Activated CD4-positive, alpha-beta T cell treated with anti-CD3 and anti-CD28 coated beads, Interleukin-2, amount 10 ng/mL, durations not matched to agents 7 days and 5 days (primary cell): ENCODE measurements around the gene TPP2. TPM values are rescaled to one million over a fixed set of nuclear protein-coding genes. Genes with fewer than 3 reads are reported as not detected.
A peak's percentile ranks its signal among the peaks of the same experiment; 100 is the strongest.

ENCODE experiments used
- CTCF ChIA-PET: fragments of 350-600 bp; sonication (Branson Sonifier 250); formaldehyde crosslinking; loops from one replicate; lab custom pipeline; 2021; ENCODE audit warnings: antibody characterized with exemption; lab: Charles Lee
- POLR2A ChIA-PET: fragments of 350-600 bp; sonication (Branson Sonifier 250); formaldehyde crosslinking; loops from one replicate; lab custom pipeline; 2021; ENCODE audit warnings: antibody characterized with exemption; lab: Charles Lee
- DNase-seq: peaks from one replicate; pipeline ENCODE4 v3.0.0-alpha.2; 2020
- H3K27ac Mint-ChIP-seq: one replicate; pipeline ENCODE4 v1.8.0; 2021; ENCODE audit warnings: mild to moderate bottlenecking, moderate library complexity, mixed read lengths
- H3K27me3 Mint-ChIP-seq: one replicate; pipeline ENCODE4 v1.8.0; 2021; ENCODE audit warnings: mixed read lengths
- H3K36me3 Mint-ChIP-seq: one replicate; pipeline ENCODE4 v1.8.0; 2021; ENCODE audit warnings: low read depth, mixed read lengths
- H3K4me1 Mint-ChIP-seq: one replicate; pipeline ENCODE4 v1.8.0; 2021; ENCODE audit warnings: mixed read lengths
- H3K4me3 Mint-ChIP-seq: one replicate; pipeline ENCODE4 v1.8.0; 2021; ENCODE audit warnings: mild to moderate bottlenecking, moderate library complexity, mixed read lengths
- H3K9me3 Mint-ChIP-seq: one replicate; pipeline ENCODE4 v1.8.0; 2021; ENCODE audit warnings: mixed read lengths
- total RNA-seq, 2 experiments: library from RNA; stranded (reverse); gene quantifications; one replicate each; pipeline ENCODE4 v1.2.3, GENCODE V29; 2021

The TPP2 gene
- total RNA-seq, 2 experiments from 2014 or later, result 95.9 to 115 TPM

DNA sequence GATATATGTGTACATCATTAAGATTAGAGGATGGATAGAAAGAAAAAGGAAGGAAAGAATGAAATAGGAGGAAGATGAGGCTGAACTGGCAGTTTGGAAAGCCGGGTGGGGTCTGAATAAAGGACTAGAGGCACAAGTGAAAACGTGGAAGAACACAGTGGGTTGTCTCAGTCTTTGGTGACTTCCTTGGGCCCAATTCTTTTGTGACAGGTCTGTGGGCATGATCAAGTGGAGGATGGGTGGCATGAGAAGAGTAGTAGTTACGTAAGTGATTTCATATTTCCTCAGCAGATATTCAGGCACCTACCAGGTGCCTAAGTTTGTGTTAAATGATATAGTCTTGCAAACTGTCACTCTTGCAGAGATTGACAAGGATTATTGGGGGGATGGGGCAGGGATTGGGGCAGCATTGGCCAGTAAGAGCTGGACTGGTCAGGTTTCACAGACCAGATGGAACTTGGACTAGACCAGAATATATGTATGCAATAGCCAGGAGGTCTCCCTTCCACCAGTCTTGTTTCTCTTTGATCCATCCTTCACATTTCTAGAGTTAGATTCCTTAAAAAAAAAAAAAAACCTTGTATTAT, 2.7 kb downstream of the TPP2 start:
- ChIA-PET CTCF (no interaction called here), POLR2A (no interaction called here)
- peak overlapping the region; percentile 95 for H3K4me3 Mint-ChIP-seq
- DNase-seq, result peak; percentile 25
- H3K27me3 Mint-ChIP-seq, result no peaks in the 10 kb centered on the region
- H3K9me3 Mint-ChIP-seq, result no peaks in the 10 kb centered on the region
- H3K4me1 Mint-ChIP-seq, result peaks cover 71% of the 10 kb centered on the region
- H3K36me3 Mint-ChIP-seq, result peaks cover 61% of the 10 kb centered on the region
- H3K27ac Mint-ChIP-seq, result peak overlapping the region; percentile 4

DNA sequence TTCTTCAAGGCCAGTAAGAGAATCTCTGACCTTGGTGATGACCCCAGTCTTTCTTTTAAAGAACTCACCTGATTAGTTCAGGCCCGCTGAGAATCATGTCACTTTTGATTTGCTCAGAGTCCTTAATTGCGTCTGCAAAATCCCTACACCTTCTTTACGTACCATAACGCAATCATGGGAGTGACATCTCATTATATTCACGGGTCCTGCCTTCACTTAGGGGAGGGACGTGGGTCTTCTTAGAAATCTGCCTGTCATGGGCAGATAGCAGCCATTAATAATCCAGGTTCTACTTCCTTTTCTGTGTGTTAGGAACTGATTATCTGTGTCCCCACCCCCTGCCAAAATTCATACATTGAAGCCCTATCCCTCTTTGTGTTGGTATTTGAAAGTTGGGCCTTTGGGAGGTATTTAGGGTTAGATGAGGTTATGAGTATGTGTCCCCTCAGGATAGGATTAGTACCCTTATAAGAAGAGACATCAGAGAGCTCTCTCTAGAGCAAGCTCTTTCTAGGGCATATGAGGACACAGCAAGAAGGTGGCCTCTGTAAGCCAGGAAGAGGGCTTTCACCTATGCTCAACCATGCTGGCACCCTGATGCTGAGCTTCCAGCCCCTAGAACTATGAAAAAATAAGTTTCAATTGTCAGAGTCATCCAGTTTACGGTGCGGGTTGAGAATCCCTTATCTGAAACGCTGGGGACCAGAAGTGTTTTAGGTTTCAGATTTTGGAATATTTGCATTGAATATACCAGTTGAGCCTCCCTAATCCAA, 9.9 kb downstream of the TPP2 start:
- no peak overlapping the region for H3K4me3 Mint-ChIP-seq
- peaks cover 66% of the 10 kb centered on the region for H3K4me1 Mint-ChIP-seq
- POLR2A ChIA-PET, result no interaction called here
- no peaks in the 10 kb centered on the region for H3K27me3 Mint-ChIP-seq
- DNase-seq, result no peak
- H3K27ac Mint-ChIP-seq, result no peak overlapping the region
- peaks cover 80% of the 10 kb centered on the region for H3K36me3 Mint-ChIP-seq
- CTCF ChIA-PET, result interaction anchor here (0.9 to 2.8 kb wide), 6 partner anchors 10 to 193 kb away, joined by 3 to 20 read pairs (median 3); partner anchors contain the start of genes BIVM, POGLUT2 and TPP2
- H3K9me3 Mint-ChIP-seq, result no peaks in the 10 kb centered on the region

DNA sequence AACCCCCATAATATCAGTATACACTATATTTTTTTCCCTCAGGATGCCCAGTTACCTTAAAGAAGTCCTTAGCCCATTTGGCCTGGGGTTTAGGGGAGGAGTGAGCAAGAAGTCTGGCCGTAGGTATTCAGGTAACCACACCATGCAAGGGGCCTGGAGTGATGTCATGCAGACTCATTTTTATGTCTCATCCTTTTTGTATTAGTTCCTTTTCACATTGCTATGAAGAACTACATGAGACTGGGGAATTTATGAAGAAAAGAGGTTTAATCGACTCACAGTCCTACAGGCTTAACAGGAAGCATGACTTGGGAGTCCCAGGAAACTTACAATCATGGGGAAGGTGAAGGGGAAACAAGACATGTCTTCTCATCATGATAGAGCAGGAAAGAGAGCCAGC, 12.2 kb downstream of the TPP2 start:
- Mint-ChIP-seq H3K9me3 (no peaks in the 10 kb centered on the region), H3K4me3 (no peak overlapping the region), H3K36me3 (peaks cover 66% of the 10 kb centered on the region), H3K27ac (peak overlapping the region; percentile 86), H3K27me3 (no peaks in the 10 kb centered on the region), H3K4me1 (peaks cover 60% of the 10 kb centered on the region)
- DNase-seq, result no peak
- ChIA-PET POLR2A (no interaction called here), CTCF (interaction anchor here (0.7 kb wide), 1 partner anchor 205 kb away, joined by 3 read pairs; no protein-coding TSS in a partner anchor)

DNA sequence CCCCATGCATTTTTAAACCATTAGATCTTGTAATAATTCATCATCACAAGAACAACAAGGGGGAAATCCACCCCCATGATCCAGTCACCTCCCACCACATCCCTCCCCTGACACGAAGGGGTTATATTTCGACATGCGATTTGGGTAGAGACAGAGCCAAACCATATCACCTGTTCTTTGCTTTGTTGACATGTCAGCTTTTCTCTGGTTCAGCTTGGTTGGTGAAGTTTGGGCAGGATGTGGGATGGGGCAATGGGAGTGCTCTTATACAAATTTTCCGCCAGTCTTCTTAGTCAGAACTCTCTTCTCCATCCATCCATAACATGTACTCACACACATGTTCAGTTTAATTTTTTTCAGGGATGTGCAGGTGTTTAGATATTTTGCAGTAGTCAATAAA, 12.9 kb downstream of the TPP2 start:
- no peaks in the 10 kb centered on the region for H3K9me3 Mint-ChIP-seq
- no peaks in the 10 kb centered on the region for H3K27me3 Mint-ChIP-seq
- POLR2A ChIA-PET, result no interaction called here
- peaks cover 52% of the 10 kb centered on the region for H3K4me1 Mint-ChIP-seq
- peaks cover 64% of the 10 kb centered on the region for H3K36me3 Mint-ChIP-seq
- peak; percentile 37 for DNase-seq
- CTCF ChIA-PET, result no interaction called here
- no peak overlapping the region for H3K4me3 Mint-ChIP-seq
- peak overlapping the region; percentile 68 for H3K27ac Mint-ChIP-seq

DNA sequence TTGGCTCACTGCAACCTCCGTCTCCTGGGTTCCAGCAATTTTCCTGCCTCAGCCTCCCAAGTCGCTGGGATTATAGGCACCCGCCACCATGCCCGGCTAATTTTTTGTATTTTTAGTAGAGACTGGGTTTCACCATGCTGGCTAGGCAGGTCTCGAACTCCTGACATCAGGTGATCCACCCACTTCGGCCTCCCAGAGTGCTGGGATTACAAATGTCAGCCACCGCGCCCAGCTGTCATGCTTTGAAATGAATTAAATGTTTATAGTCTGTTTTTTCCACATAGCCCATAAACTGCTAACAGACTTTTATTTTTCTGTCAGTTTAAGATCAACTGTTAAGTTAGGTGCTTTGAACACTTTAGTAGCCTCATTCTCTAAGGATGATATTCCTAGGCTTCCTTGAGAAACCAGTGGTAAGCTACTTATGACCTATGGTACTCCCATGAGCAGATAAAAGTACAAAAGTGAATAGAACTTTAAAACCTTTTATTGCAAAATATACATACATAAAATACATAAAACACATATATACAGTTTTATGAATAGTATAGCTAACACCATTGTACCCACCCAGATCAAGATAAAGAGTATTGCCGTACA, 13.6 kb downstream of the TPP2 start:
- Mint-ChIP-seq H3K27me3 (no peaks in the 10 kb centered on the region), H3K36me3 (peaks cover 60% of the 10 kb centered on the region), H3K9me3 (no peaks in the 10 kb centered on the region), H3K27ac (no peak overlapping the region), H3K4me1 (peaks cover 45% of the 10 kb centered on the region), H3K4me3 (no peak overlapping the region)
- DNase-seq, result no peak
- ChIA-PET CTCF (interaction anchor here (0.5 to 0.6 kb wide), 2 partner anchors 13 to 21 kb away, joined by 3 read pairs; no protein-coding TSS in a partner anchor), POLR2A (no interaction called here)

DNA sequence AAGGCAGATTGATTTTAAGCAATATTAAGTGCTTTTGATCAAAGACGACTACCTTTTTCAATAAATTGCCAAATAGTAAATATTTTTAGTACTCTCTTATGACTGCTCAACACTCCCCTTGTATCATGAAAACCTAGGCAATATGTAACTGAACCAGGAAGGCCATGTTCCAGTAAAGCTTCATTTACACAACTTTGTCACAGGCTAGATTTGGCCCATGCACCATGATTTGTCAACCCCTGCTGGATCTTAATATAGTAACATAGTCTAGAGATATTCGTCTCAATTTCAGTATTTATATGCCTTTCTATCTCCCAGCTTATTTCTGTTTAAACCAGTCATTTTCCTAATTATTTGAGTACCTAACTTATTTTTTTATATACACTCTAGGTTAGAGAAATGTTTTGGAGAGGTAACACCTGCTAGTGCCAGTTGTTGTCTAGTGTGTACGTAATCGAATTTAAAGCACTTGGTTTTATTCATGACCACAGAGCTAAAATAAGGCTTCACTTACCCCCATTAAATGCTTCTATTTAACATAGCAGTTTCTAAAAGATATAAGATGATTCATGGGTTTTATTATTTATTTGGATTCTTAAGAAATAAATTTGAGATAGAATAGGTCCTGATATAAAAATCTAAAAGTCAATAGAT, 21.0 kb downstream of the TPP2 start:
- H3K36me3 Mint-ChIP-seq, result peaks cover 50% of the 10 kb centered on the region

DNA sequence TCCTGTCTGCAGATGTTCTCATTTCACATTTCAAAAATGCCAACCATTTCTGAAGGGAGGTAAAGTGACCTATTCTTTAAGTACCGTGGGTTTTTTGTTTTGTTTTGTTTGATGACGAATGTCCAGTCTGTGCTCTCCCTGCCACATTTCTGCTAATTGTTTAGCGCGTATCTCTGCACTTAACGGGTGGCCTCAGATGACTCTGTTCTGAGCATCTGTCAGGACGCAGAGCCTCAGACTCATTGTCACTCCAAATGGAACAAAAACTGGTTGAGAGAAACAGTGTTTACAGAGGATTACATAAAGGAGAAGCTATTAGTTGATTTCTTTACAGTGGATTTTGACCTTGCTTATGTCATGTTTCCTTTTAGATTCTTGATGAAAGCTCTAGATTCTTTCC, 23.7 kb downstream of the TPP2 start:
- H3K4me1 Mint-ChIP-seq, result peaks cover 8% of the 10 kb centered on the region

More for the DNA sequence above, 21.0 kb downstream of the TPP2 start:
- Mint-ChIP-seq H3K9me3 (no peaks in the 10 kb centered on the region), H3K27ac (no peak overlapping the region), H3K4me3 (no peak overlapping the region), H3K27me3 (no peaks in the 10 kb centered on the region), H3K4me1 (peaks cover 16% of the 10 kb centered on the region)
- ChIA-PET POLR2A (no interaction called here), CTCF (no interaction called here)
- no peak for DNase-seq

DNA sequence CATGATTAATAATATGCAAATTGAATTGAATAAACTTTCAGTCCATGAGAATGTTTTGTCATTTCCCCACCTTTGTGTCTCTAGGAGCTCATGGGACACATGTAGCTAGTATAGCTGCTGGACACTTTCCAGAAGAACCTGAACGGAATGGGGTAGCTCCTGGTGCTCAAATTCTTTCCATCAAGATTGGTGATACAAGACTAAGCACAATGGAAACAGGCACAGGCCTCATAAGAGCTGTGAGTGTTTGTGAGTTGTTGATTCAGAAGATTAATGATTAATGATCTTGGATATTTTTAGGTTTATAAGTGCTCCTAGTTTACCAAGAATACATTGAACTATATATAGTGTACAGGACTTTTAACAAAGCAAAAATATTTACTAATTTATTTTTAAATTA, 30.1 kb downstream of the TPP2 start:
- Mint-ChIP-seq H3K4me1 (no peaks in the 10 kb centered on the region), H3K36me3 (peaks cover 67% of the 10 kb centered on the region), H3K27ac (no peak overlapping the region), H3K4me3 (no peak overlapping the region), H3K9me3 (no peaks in the 10 kb centered on the region), H3K27me3 (no peaks in the 10 kb centered on the region)
- ChIA-PET CTCF (interaction anchor here (1.3 kb wide), 1 partner anchor 20 kb away, joined by 3 read pairs; no protein-coding TSS in a partner anchor), POLR2A (no interaction called here)
- DNase-seq, result no peak

More for the DNA sequence above, 23.7 kb downstream of the TPP2 start:
- H3K9me3 Mint-ChIP-seq, result no peaks in the 10 kb centered on the region
- no peak overlapping the region for H3K4me3 Mint-ChIP-seq
- no peak overlapping the region for H3K27ac Mint-ChIP-seq
- H3K27me3 Mint-ChIP-seq, result no peaks in the 10 kb centered on the region
- POLR2A ChIA-PET, result no interaction called here
- no peak for DNase-seq
- H3K36me3 Mint-ChIP-seq, result peaks cover 52% of the 10 kb centered on the region
- CTCF ChIA-PET, result no interaction called here

DNA sequence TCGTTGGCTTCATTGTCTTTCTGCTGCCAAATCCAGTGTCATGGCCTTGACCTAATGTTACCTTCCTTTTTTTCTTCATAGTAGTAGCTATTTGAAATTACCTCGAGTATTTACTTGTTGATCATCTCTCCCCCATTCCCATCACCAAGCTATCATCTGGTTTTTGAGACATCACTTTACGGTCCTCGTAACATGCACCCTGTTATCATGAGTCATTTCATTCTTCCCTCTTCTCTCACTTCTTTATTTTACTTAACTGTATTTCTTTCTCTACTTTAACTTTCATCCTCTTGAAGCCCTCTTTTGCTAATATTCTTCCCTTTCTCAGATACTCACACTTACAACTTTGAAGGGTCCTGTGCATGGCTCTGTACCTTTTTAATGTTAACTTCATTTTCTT, 31.8 kb downstream of the TPP2 start:
- H3K27ac Mint-ChIP-seq, result no peak overlapping the region
- no peaks in the 10 kb centered on the region for H3K4me1 Mint-ChIP-seq
- peaks cover 66% of the 10 kb centered on the region for H3K36me3 Mint-ChIP-seq
- ChIA-PET CTCF (interaction anchor here (0.6 kb wide), 1 partner anchor 138 kb away, joined by 3 read pairs; no protein-coding TSS in a partner anchor), POLR2A (no interaction called here)
- no peaks in the 10 kb centered on the region for H3K27me3 Mint-ChIP-seq
- DNase-seq, result no peak
- H3K4me3 Mint-ChIP-seq, result no peak overlapping the region
- no peaks in the 10 kb centered on the region for H3K9me3 Mint-ChIP-seq

DNA sequence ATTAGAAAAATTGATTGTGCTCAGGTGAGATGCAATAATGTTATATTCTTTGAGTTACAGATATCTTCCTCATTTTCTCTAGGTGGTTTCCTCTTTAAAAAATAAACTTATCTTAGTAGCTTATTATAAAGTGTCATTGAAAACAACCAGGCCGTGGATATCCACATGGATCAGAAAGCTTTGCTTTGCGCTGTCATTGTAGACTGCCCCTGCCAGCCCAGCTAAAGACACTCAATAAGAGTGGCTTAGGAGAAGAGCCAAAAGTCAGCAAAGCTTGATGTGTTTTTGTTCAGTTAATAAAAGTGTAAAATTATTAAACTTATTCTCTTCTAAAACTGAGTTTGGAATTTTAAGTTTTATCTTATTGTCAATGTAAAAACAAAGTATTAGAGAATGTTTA, 34.4 kb downstream of the TPP2 start:
- POLR2A ChIA-PET, result no interaction called here
- Mint-ChIP-seq H3K4me1 (no peaks in the 10 kb centered on the region), H3K27me3 (no peaks in the 10 kb centered on the region), H3K9me3 (no peaks in the 10 kb centered on the region), H3K36me3 (peaks cover 73% of the 10 kb centered on the region), H3K27ac (no peak overlapping the region), H3K4me3 (no peak overlapping the region)
- CTCF ChIA-PET, result interaction anchor here (1.1 kb wide), 1 partner anchor 26 kb away, joined by 3 read pairs; no protein-coding TSS in a partner anchor
- no peak for DNase-seq

DNA sequence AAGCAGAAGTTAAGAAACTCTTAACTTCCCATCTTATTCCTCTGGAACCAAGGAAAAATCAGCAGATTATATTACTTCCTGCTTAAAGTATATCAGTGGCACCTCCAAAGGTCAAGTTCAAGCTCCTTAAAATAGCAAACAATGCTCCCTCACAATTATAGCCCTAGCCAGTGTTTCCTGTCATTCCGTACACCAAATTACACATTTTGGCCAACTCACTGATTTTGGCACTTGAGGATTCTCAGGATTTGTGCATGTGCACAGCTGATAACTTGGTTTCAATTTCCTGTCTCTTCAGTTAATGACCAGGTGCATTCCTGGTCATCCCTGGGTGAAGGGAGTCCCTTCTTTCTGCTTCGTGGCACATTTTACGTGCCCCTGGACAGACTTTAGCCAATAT, 42.0 kb downstream of the TPP2 start:
- no peak overlapping the region for H3K4me3 Mint-ChIP-seq
- peaks cover 70% of the 10 kb centered on the region for H3K36me3 Mint-ChIP-seq
- H3K27me3 Mint-ChIP-seq, result no peaks in the 10 kb centered on the region
- no peaks in the 10 kb centered on the region for H3K4me1 Mint-ChIP-seq
- POLR2A ChIA-PET, result no interaction called here
- H3K27ac Mint-ChIP-seq, result no peak overlapping the region
- CTCF ChIA-PET, result interaction anchor here (2.9 kb wide), 1 partner anchor 161 kb away, joined by 6 read pairs; the partner anchor contains the start of genes BIVM and POGLUT2
- H3K9me3 Mint-ChIP-seq, result no peaks in the 10 kb centered on the region
- no peak for DNase-seq

DNA sequence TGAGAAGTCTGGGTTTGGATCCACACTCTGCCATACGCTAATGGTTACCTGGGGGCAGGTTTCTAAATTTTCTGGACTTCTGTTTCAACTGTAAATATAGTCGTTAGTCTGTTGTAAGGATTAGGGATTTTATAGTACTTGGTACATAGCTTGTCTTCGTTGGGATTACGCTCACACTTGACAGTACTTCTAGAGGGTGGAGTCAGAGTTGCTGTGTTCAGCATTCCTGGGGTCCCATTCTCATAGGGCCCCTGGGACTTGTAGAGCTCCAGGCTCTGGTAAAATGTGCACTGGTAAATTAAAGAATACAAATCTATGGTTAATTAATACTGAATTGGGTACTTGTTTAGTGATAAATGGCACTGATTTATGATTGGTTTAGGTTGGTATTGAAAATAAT, 45.2 kb downstream of the TPP2 start:
- Mint-ChIP-seq H3K4me1 (no peaks in the 10 kb centered on the region), H3K36me3 (peaks cover 59% of the 10 kb centered on the region), H3K27ac (no peak overlapping the region), H3K9me3 (no peaks in the 10 kb centered on the region), H3K27me3 (no peaks in the 10 kb centered on the region), H3K4me3 (no peak overlapping the region)
- POLR2A ChIA-PET, result no interaction called here
- CTCF ChIA-PET, result interaction anchor here (1.1 kb wide), 1 partner anchor 10 kb away, joined by 3 read pairs; no protein-coding TSS in a partner anchor
- no peak for DNase-seq
